ENCODE results near the gene CSHL1.
"Not testable (repeated sequence)": the region's sequence is repeated elsewhere in the genome, so short reads cannot be mapped to it uniquely, and the experiment has no call there.

The CSHL1 gene

GRCh38 chr17:63917646-63918045 is 6.6 kb upstream of the CSHL1 start:
- Histone ChIP-seq H3K79me2 (ENCODE audit: control insufficient read depth, insufficient read depth, low read length, poor library complexity) (no peaks in the 10 kb centered on the region), H3K36me3 (ENCODE audit: control insufficient read depth in 1 of 2, insufficient read depth in 2 of 2, low read length in 2 of 2) (no peaks in the 10 kb centered on the region), H2AFZ (ENCODE audit: insufficient read depth, low read length, poor library complexity) (no peak overlapping the region), H3K23ac (ENCODE audit: low read length) (no peak overlapping the region), H2BK120ac (ENCODE audit: insufficient read depth, low read length, poor library complexity) (no peak overlapping the region), H4K8ac (ENCODE audit: low read depth, low read length) (no peak overlapping the region), H3K79me1 (ENCODE audit: low read length) (no peaks in the 10 kb centered on the region), H3K4me3 (ENCODE audit: low read depth, low read length) (no peak overlapping the region), H3K4me1 (ENCODE audit: control insufficient read depth in 1 of 2, insufficient read depth in 2 of 2, low read length in 2 of 2) (no peaks in the 10 kb centered on the region), H3K14ac (ENCODE audit: low read length) (no peak overlapping the region), H2BK12ac (ENCODE audit: low read length) (no peak overlapping the region), H3K27ac (ENCODE audit: low read depth, low read length) (no peak overlapping the region), H2AK5ac (ENCODE audit: low read length) (no peak overlapping the region), H3K9ac (ENCODE audit: low read length) (no peak overlapping the region), H3K27me3 (ENCODE audit: insufficient read depth, low read length) (no peaks in the 10 kb centered on the region), H3K4ac (ENCODE audit: low read depth, low read length) (no peak overlapping the region), H3K18ac (ENCODE audit: low read length) (no peak overlapping the region), H3K4me2 (ENCODE audit: low read length) (no peak overlapping the region), H3K9me3 (ENCODE audit: insufficient read depth, low read depth, low read length) (no peaks in the 10 kb centered on the region), H2BK5ac (ENCODE audit: low read depth, low read length, poor library complexity) (no peak overlapping the region), H4K12ac (ENCODE audit: low read depth, low read length) (no peak overlapping the region), H4K91ac (ENCODE audit: low read depth, low read length) (no peak overlapping the region)
- no CpG with 5 or more reads among the region's 13 CpGs for WGBS (ENCODE audit: extremely low coverage, insufficient coverage, insufficient read length)
- no peak for DNase-seq

GRCh38 chr17:63917206-63917605 is 6.1 kb upstream of the CSHL1 start:
- H3K4ac ChIP-seq (ENCODE audit: low read depth, low read length); H3K4me1 ChIP-seq (ENCODE audit: control insufficient read depth in 1 of 2, insufficient read depth in 2 of 2, low read length in 2 of 2); H3K23ac ChIP-seq (ENCODE audit: low read length); H3K9me3 ChIP-seq (ENCODE audit: insufficient read depth, low read depth, low read length); H3K27ac ChIP-seq (ENCODE audit: low read depth, low read length); H2BK120ac ChIP-seq (ENCODE audit: insufficient read depth, low read length, poor library complexity); H4K8ac ChIP-seq (ENCODE audit: low read depth, low read length); H4K91ac ChIP-seq (ENCODE audit: low read depth, low read length); H3K9ac ChIP-seq (ENCODE audit: low read length); H2AK5ac ChIP-seq (ENCODE audit: low read length); H4K12ac ChIP-seq (ENCODE audit: low read depth, low read length); H3K18ac ChIP-seq (ENCODE audit: low read length); H3K14ac ChIP-seq (ENCODE audit: low read length); H2BK5ac ChIP-seq (ENCODE audit: low read depth, low read length, poor library complexity); H3K36me3 ChIP-seq (ENCODE audit: control insufficient read depth in 1 of 2, insufficient read depth in 2 of 2, low read length in 2 of 2); H3K4me2 ChIP-seq (ENCODE audit: low read length); H2BK12ac ChIP-seq (ENCODE audit: low read length); H3K4me3 ChIP-seq (ENCODE audit: low read depth, low read length); H3K79me1 ChIP-seq (ENCODE audit: low read length); H2AFZ ChIP-seq (ENCODE audit: insufficient read depth, low read length, poor library complexity); H3K27me3 ChIP-seq (ENCODE audit: insufficient read depth, low read length); H3K79me2 ChIP-seq (ENCODE audit: control insufficient read depth, insufficient read depth, low read length, poor library complexity): not testable (repeated sequence)
- no CpG with 5 or more reads among the region's 11 CpGs for WGBS (ENCODE audit: extremely low coverage, insufficient coverage, insufficient read length)
- peak in 1 of 2 donors; percentile 55 for DNase-seq

- no peak overlapping the region for H2AFZ ChIP-seq (ENCODE audit: insufficient read depth, low read length, poor library complexity)
- H2BK12ac ChIP-seq (ENCODE audit: low read length), result no peak overlapping the region
- no peaks in the 10 kb centered on the region for H3K36me3 ChIP-seq (ENCODE audit: control insufficient read depth in 1 of 2, insufficient read depth in 2 of 2, low read length in 2 of 2)
- no peak for DNase-seq
- H3K4me1 ChIP-seq (ENCODE audit: control insufficient read depth in 1 of 2, insufficient read depth in 2 of 2, low read length in 2 of 2), result no peaks in the 10 kb centered on the region
- H2AK5ac ChIP-seq (ENCODE audit: low read length), result no peak overlapping the region
- no peak overlapping the region for H3K27ac ChIP-seq (ENCODE audit: low read depth, low read length)
- H4K12ac ChIP-seq (ENCODE audit: low read depth, low read length), result no peak overlapping the region
- H3K79me2 ChIP-seq (ENCODE audit: control insufficient read depth, insufficient read depth, low read length, poor library complexity), result no peaks in the 10 kb centered on the region
- no peak overlapping the region for H3K23ac ChIP-seq (ENCODE audit: low read length)
- no peaks in the 10 kb centered on the region for H3K79me1 ChIP-seq (ENCODE audit: low read length)
- H3K4ac ChIP-seq (ENCODE audit: low read depth, low read length), result no peak overlapping the region
- H3K9ac ChIP-seq (ENCODE audit: low read length), result no peak overlapping the region
- no peak overlapping the region for H4K8ac ChIP-seq (ENCODE audit: low read depth, low read length)
- H2BK120ac ChIP-seq (ENCODE audit: insufficient read depth, low read length, poor library complexity), result no peak overlapping the region
- no peaks in the 10 kb centered on the region for H3K9me3 ChIP-seq (ENCODE audit: insufficient read depth, low read depth, low read length)
- H3K4me3 ChIP-seq (ENCODE audit: low read depth, low read length), result no peak overlapping the region
- no peak overlapping the region for H3K14ac ChIP-seq (ENCODE audit: low read length)
- no peak overlapping the region for H2BK5ac ChIP-seq (ENCODE audit: low read depth, low read length, poor library complexity)
- H4K91ac ChIP-seq (ENCODE audit: low read depth, low read length), result no peak overlapping the region
- no peak overlapping the region for H3K18ac ChIP-seq (ENCODE audit: low read length)
- no peak overlapping the region for H3K4me2 ChIP-seq (ENCODE audit: low read length)
- H3K27me3 ChIP-seq (ENCODE audit: insufficient read depth, low read length), result no peaks in the 10 kb centered on the region
- WGBS (ENCODE audit: extremely low coverage, insufficient coverage, insufficient read length), result no CpG with 5 or more reads among the region's 12 CpGs
Observed at GRCh38 chr17:63916566-63917185, 5.6 kb upstream of the CSHL1 start.

- H3K79me2 ChIP-seq (ENCODE audit: control insufficient read depth, insufficient read depth, low read length, poor library complexity); H3K4me1 ChIP-seq (ENCODE audit: control insufficient read depth in 1 of 2, insufficient read depth in 2 of 2, low read length in 2 of 2); H3K4ac ChIP-seq (ENCODE audit: low read depth, low read length); H3K36me3 ChIP-seq (ENCODE audit: control insufficient read depth in 1 of 2, insufficient read depth in 2 of 2, low read length in 2 of 2); H2AK5ac ChIP-seq (ENCODE audit: low read length); H2AFZ ChIP-seq (ENCODE audit: insufficient read depth, low read length, poor library complexity); H3K23ac ChIP-seq (ENCODE audit: low read length); H2BK12ac ChIP-seq (ENCODE audit: low read length); DNase-seq; H3K18ac ChIP-seq (ENCODE audit: low read length); H4K12ac ChIP-seq (ENCODE audit: low read depth, low read length); H3K14ac ChIP-seq (ENCODE audit: low read length); H3K27me3 ChIP-seq (ENCODE audit: insufficient read depth, low read length); H3K27ac ChIP-seq (ENCODE audit: low read depth, low read length); H2BK5ac ChIP-seq (ENCODE audit: low read depth, low read length, poor library complexity); H3K4me3 ChIP-seq (ENCODE audit: low read depth, low read length); H4K91ac ChIP-seq (ENCODE audit: low read depth, low read length); H4K8ac ChIP-seq (ENCODE audit: low read depth, low read length); H3K4me2 ChIP-seq (ENCODE audit: low read length); H3K9ac ChIP-seq (ENCODE audit: low read length); H2BK120ac ChIP-seq (ENCODE audit: insufficient read depth, low read length, poor library complexity); H3K9me3 ChIP-seq (ENCODE audit: insufficient read depth, low read depth, low read length); H3K79me1 ChIP-seq (ENCODE audit: low read length): not testable (repeated sequence)
- no CpG with 5 or more reads among the region's 10 CpGs for WGBS (ENCODE audit: extremely low coverage, insufficient coverage, insufficient read length)
Observed at GRCh38 chr17:63915753-63916152, 4.7 kb upstream of the CSHL1 start.
